ENCODE measurements around the gene ADAM19.

- TF ChIP-seq, protein P1, sequence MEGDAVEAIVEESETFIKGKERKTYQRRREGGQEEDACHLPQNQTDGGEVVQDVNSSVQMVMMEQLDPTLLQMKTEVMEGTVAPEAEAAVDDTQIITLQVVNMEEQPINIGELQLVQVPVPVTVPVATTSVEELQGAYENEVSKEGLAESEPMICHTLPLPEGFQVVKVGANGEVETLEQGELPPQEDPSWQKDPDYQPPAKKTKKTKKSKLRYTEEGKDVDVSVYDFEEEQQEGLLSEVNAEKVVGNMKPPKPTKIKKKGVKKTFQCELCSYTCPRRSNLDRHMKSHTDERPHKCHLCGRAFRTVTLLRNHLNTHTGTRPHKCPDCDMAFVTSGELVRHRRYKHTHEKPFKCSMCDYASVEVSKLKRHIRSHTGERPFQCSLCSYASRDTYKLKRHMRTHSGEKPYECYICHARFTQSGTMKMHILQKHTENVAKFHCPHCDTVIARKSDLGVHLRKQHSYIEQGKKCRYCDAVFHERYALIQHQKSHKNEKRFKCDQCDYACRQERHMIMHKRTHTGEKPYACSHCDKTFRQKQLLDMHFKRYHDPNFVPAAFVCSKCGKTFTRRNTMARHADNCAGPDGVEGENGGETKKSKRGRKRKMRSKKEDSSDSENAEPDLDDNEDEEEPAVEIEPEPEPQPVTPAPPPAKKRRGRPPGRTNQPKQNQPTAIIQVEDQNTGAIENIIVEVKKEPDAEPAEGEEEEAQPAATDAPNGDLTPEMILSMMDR (conservative IDR thresholded peaks at IDR 0.05 in 1 of 2, IDR thresholded peaks at IDR 0.05 in 1 of 2; ENCODE audit: low read depth in 1 of 2, low read length in 2 of 2), result no peak
- TF ChIP-seq EZH2 (IDR thresholded peaks at IDR 0.05; ENCODE audit: low read length, missing control alignments), result no peak
Observed at GRCh38 chr5:157608972-157609565, 33.5 kb upstream of the ADAM19 start.
